ENCODE results near the gene LIPN.

GRCh38 chr10:88763441-88763840 is 3.6 kb downstream of the LIPN start:
- TF ChIP-seq CTCF (IDR thresholded peaks at IDR 0.05) (no peak), POLR2A (IDR thresholded peaks at IDR 0.05) (no peak)

All from adrenal gland (tissue), 5 donors.